H1 (cell line): ENCODE results near the gene SURF1. TPM values are rescaled to one million over a fixed set of nuclear protein-coding genes. Genes with fewer than 3 reads are reported as not detected.

Experiments
- CTCF ChIA-PET: fragments of 300-600 bp; sonication (Branson Sonifier 250); formaldehyde crosslinking; loops from one replicate; lab custom pipeline; 2021; ENCODE audit not compliant: partially characterized antibody; lab: Charles Lee
- POLR2A ChIA-PET: fragments of 300-600 bp; sonication (Branson Sonifier 250); formaldehyde crosslinking; loops from one replicate; lab custom pipeline; 2021; ENCODE audit warnings: inconsistent platforms; ENCODE audit not compliant: partially characterized antibody; lab: Charles Lee
- DNase-seq, 2 experiments: peaks; one replicate each; pipeline versions ENCODE4 v3.0.0 to v3.0.0-alpha.2; 2010 to 2022; ENCODE audit warnings: low spot score in 2 of 2, low read depth in 1 of 2, mixed read lengths in 1 of 2
- FAIRE-seq: peaks from 2 replicates; lab custom pipeline; 2011; peaks lifted over from hg19 to GRCh38; lab: Jason Lieb, UNC
- H2AFZ ChIP-seq: 2 replicates; pipeline ENCODE4 v1.8.1; 2012; ENCODE audit warnings: low read length, inconsistent platforms
- H2AK5ac ChIP-seq: 2 replicates; pipeline ENCODE4 v1.6.1; 2013; ENCODE audit warnings: low read depth, low read length
- H2BK120ac ChIP-seq: replicated peaks from 2 replicates; pipeline ENCODE3; 2013; ENCODE audit warnings: low read depth, low read length, inconsistent platforms
- H2BK12ac ChIP-seq: 2 replicates; pipeline ENCODE4 v1.6.1; 2013; ENCODE audit warnings: low read depth, low read length
- H2BK15ac ChIP-seq: 2 replicates; pipeline ENCODE4 v1.6.1; 2013; ENCODE audit warnings: low read length
- H2BK20ac ChIP-seq: 2 replicates; pipeline ENCODE4 v1.6.1; 2013; ENCODE audit warnings: low read length
- H2BK5ac ChIP-seq: 2 replicates; pipeline ENCODE4 v1.6.1; 2013; ENCODE audit warnings: low read depth, low read length
- H3K14ac ChIP-seq: 2 replicates; pipeline ENCODE4 v1.6.1; 2013; ENCODE audit warnings: inconsistent platforms; ENCODE audit not compliant: insufficient read length
- H3K18ac ChIP-seq: 2 replicates; pipeline ENCODE4 v1.6.1; 2013; ENCODE audit warnings: low read length; ENCODE audit errors: extremely low read depth
- H3K23ac ChIP-seq: 2 replicates; pipeline ENCODE4 v1.6.1; 2013; ENCODE audit warnings: inconsistent platforms; ENCODE audit not compliant: insufficient read length
- H3K23me2 ChIP-seq: 2 replicates; pipeline ENCODE4 v1.6.1; 2013; ENCODE audit warnings: low read depth, low read length
- H3K27ac ChIP-seq: 2 replicates; pipeline ENCODE4 v1.6.1; 2011; ENCODE audit warnings: low read depth, low read length, inconsistent platforms
- H3K27me3 ChIP-seq, 4 experiments: replicated peaks in 1 of 4; 1 replicate in 1 of 4; 2 replicates in 3 of 4; pipeline versions ENCODE4 v1.6.1 to v1.8.1; 2011 to 2013; ENCODE audit warnings: low read length in 3 of 4, mild to moderate bottlenecking in 3 of 4, inconsistent platforms in 2 of 4, mixed read lengths in 2 of 4, moderate library complexity in 1 of 4; ENCODE audit not compliant: control insufficient read depth in 3 of 4, insufficient read depth in 3 of 4; ENCODE audit errors: extremely low read depth in 1 of 4
- H3K36me3 ChIP-seq, 4 experiments: 2 replicates each; pipeline versions ENCODE4 v1.6.1 to v1.8.1; 2011 to 2013; ENCODE audit warnings: mild to moderate bottlenecking in 4 of 4, low read length in 3 of 4, moderate library complexity in 2 of 4, control low read depth in 1 of 4, inconsistent platforms in 1 of 4; ENCODE audit not compliant: insufficient read depth in 4 of 4, control insufficient read depth in 2 of 4
- H3K4ac ChIP-seq: replicated peaks from 2 replicates; pipeline ENCODE3; 2013; ENCODE audit warnings: low read length, low read depth, mixed read lengths, inconsistent platforms; ENCODE audit not compliant: insufficient read length
- H3K4me1 ChIP-seq, 4 experiments: replicated peaks in 1 of 4; 1 replicate in 1 of 4; 2 replicates in 3 of 4; pipeline versions ENCODE4 v1.6.1 to v1.8.1; 2011 to 2013; ENCODE audit warnings: low read length in 3 of 4, inconsistent platforms in 2 of 4, mixed read lengths in 1 of 4; ENCODE audit not compliant: insufficient read depth in 4 of 4, control insufficient read depth in 3 of 4
- H3K4me2 ChIP-seq, 2 experiments: 2 replicates each; pipeline versions ENCODE4 v1.6.1 to v1.8.1; 2011 to 2013; ENCODE audit warnings: low read depth in 2 of 2, low read length in 2 of 2, control low read depth in 1 of 2, inconsistent platforms in 1 of 2, mild to moderate bottlenecking in 1 of 2; ENCODE audit not compliant: insufficient read depth in 1 of 2
- H3K4me3 ChIP-seq, 4 experiments: fragments of 200-600, 300-600 bp in 1 of 4; sonication (generic), shearing (Covaris generic), sonication (Bioruptor Twin) in 1 of 4; 2 replicates each; pipeline versions ENCODE4 v1.5.1 to v1.8.1; 2011 to 2016; ENCODE audit warnings: low read length in 4 of 4, low read depth in 3 of 4, control low read depth in 2 of 4, inconsistent platforms in 2 of 4, mild to moderate bottlenecking in 2 of 4, mixed read lengths in 1 of 4, moderate library complexity in 1 of 4; ENCODE audit not compliant: insufficient read depth in 2 of 4; ENCODE audit errors: extremely low read depth in 1 of 4
- H3K56ac ChIP-seq: replicated peaks from 2 replicates; pipeline ENCODE3; 2013; ENCODE audit warnings: low read depth, mild to moderate bottlenecking, mixed read lengths, low read length, inconsistent platforms; ENCODE audit not compliant: insufficient read length
- H3K79me1 ChIP-seq: 2 replicates; pipeline ENCODE4 v1.6.1; 2013; ENCODE audit warnings: low read depth, low read length, control low read depth
- H3K79me2 ChIP-seq, 2 experiments: 2 replicates each; pipeline versions ENCODE4 v1.6.1 to v1.8.1; 2012 to 2013; ENCODE audit warnings: low read length in 2 of 2, mild to moderate bottlenecking in 2 of 2, inconsistent platforms in 1 of 2; ENCODE audit not compliant: insufficient read depth in 2 of 2, control insufficient read depth in 1 of 2
- H3K9ac ChIP-seq, 4 experiments: replicated peaks in 1 of 4; 1 replicate in 1 of 4; 2 replicates in 3 of 4; pipeline versions ENCODE4 v1.6.1 to v1.8.1; 2011 to 2013; ENCODE audit warnings: low read depth in 3 of 4, low read length in 3 of 4, control low read depth in 2 of 4, mild to moderate bottlenecking in 2 of 4, moderate library complexity in 2 of 4, inconsistent platforms in 1 of 4; ENCODE audit errors: extremely low read depth in 1 of 4
- H3K9me3 ChIP-seq, 2 experiments: 2 replicates each; pipeline versions ENCODE4 v1.6.1 to v1.8.1; 2012 to 2013; ENCODE audit warnings: mild to moderate bottlenecking in 2 of 2, moderate library complexity in 2 of 2, control low read depth in 1 of 2, inconsistent platforms in 1 of 2, low read depth in 1 of 2, low read length in 1 of 2, mixed read lengths in 1 of 2; ENCODE audit not compliant: insufficient read depth in 2 of 2
- H4K20me1 ChIP-seq, 2 experiments: replicated peaks in 1 of 2; 2 replicates each; pipeline versions ENCODE3 to v1.8.1; 2011 to 2013; ENCODE audit warnings: inconsistent platforms in 2 of 2, low read length in 2 of 2, mild to moderate bottlenecking in 1 of 2; ENCODE audit not compliant: insufficient read depth in 2 of 2, control insufficient read depth in 1 of 2
- H4K5ac ChIP-seq: 2 replicates; pipeline ENCODE4 v1.6.1; 2013; ENCODE audit warnings: low read length, low read depth, mixed read lengths, inconsistent platforms; ENCODE audit not compliant: insufficient read length
- H4K8ac ChIP-seq: 2 replicates; pipeline ENCODE4 v1.8.0; 2013; ENCODE audit warnings: mild to moderate bottlenecking, moderate library complexity, low read length, inconsistent platforms; ENCODE audit not compliant: insufficient read depth; ENCODE audit errors: extremely low read depth
- H4K91ac ChIP-seq: replicated peaks from 2 replicates; pipeline ENCODE3; 2013; ENCODE audit warnings: low read length, mixed read lengths, inconsistent platforms; ENCODE audit not compliant: insufficient read length
- BACH1 ChIP-seq: IDR thresholded peaks from 2 replicates; pipeline ENCODE4 v1.6.1; 2012; ENCODE audit warnings: low read length, improper control_type of control experiment
- CBX5 ChIP-seq: fragments of 300-800, 300-1000 bp; sonication (generic); IDR thresholded peaks from 2 replicates; pipeline ENCODE4 v1.7.1; 2016; ENCODE audit warnings: antibody characterized with exemption, low read length, low read depth
- GABPA ChIP-seq: IDR thresholded peaks from 2 replicates; pipeline ENCODE4 v1.6.1; 2011; ENCODE audit warnings: mild to moderate bottlenecking, low read length, moderate library complexity, borderline replicate concordance; ENCODE audit not compliant: insufficient read depth
- SP4 ChIP-seq: IDR thresholded peaks from 2 replicates; pipeline ENCODE4 v1.6.1; 2012; ENCODE audit warnings: low read length, inconsistent platforms
- WGBS, 2 experiments: shearing (Covaris generic) in 1 of 2; methylation state at CpG; one replicate each; pipeline versions ENCODE4 v1.1.6 to v1.1.7; 2013 to 2015; ENCODE audit warnings: low lambda C conversion rate in 2 of 2, mixed read lengths in 2 of 2, inconsistent platforms in 1 of 2, low coverage in 1 of 2, missing lambda C conversion rate in 1 of 2; ENCODE audit not compliant: insufficient replicate concordance in 2 of 2, insufficient coverage in 1 of 2, insufficient read length in 1 of 2; ENCODE audit errors: extremely low coverage in 1 of 2, missing lambda C conversion rate in 1 of 2; 5-methylcytosine and 5-hydroxymethylcytosine counted together
- polyA plus RNA-seq, 7 experiments: library from polyadenylated mRNA; depleted of rRNA in 3 of 7; stranded (reverse) in 5 of 7; unstranded in 2 of 7; fragments of >200 nt in 5 of 7; fragments of 200-250 nt in 2 of 7; gene quantifications; 1 replicate in 5 of 7; 2 replicates in 1 of 7; 4 replicates in 1 of 7; pipeline versions ENCODE4 v1.2.1 to v1.2.3, GENCODE V29; 2011 to 2013; ENCODE audit warnings: missing spikeins in 2 of 7, mixed read lengths in 2 of 7
- total RNA-seq: library from RNA; stranded (reverse); fragmentation: NEBNext Ultra II Directional; extraction: Animal tissue kit (Norgen Biotek cat#: 25700); gene quantifications from 2 replicates; pipeline ENCODE4 v1.2.1, GENCODE V29; 2021

The SURF1 gene
- total and polyA plus RNA-seq, 2 of the 8 experiments (the other 6 are each of a cell fraction or from before 2014, with no cell fraction given) = 43.1 to 44.7 TPM

GRCh38 chr9:133378408-133378962 is 22.2 kb upstream of the SURF1 start:
- Histone ChIP-seq H3K9me3 (peaks cover 0 to 12% of the 10 kb centered on the region in 2 experiments; a peak in 3 of 4 replicates), H4K91ac (no peak overlapping the region), H3K23ac (no peak overlapping the region), H3K4ac (no peak overlapping the region), H2BK20ac (no peak overlapping the region), H3K79me1 (no peaks in the 10 kb centered on the region), H3K4me3 (no peak overlapping the region), H3K36me3 (peaks cover 0 to under 1% (median 0%) of the 10 kb centered on the region in 4 experiments; a peak in 2 of 8 replicates), H3K27me3 (peaks cover 0 to 11% (median 6%) of the 10 kb centered on the region in 4 experiments; a peak in 5 of 7 replicates), H3K23me2 (peaks cover 21% of the 10 kb centered on the region; the same call in 1 of the 2 replicates), H2BK5ac (no peak overlapping the region), H4K5ac (no peak overlapping the region), H3K4me1 (peaks cover 0 to 5% (median 0%) of the 10 kb centered on the region in 4 experiments; a peak in 1 of 7 replicates), H2AK5ac (no peak overlapping the region), H3K79me2 (peaks cover 4 to 19% of the 10 kb centered on the region in 2 experiments; a peak in 3 of 4 replicates), H3K9ac (no peak overlapping the region), H3K56ac (no peak overlapping the region), H3K4me2 (no peak overlapping the region), H3K27ac (no peak overlapping the region), H2AFZ (no peak overlapping the region), H2BK120ac (no peak overlapping the region), H3K18ac (no peak overlapping the region), H4K20me1 (peaks cover 2 to 17% of the 10 kb centered on the region in 2 experiments), H3K14ac (no peak overlapping the region), H2BK12ac (no peak overlapping the region), H4K8ac (peak overlapping the region; percentile 71; the same call in 1 of the 2 replicates), H2BK15ac (no peak overlapping the region)
- no peak for FAIRE-seq
- DNase-seq = no peak
- POLR2A ChIA-PET = interaction anchor here (0.7 to 19.9 kb wide), 7 partner anchors 12 to 81 kb away, joined by 3 to 461 read pairs (median 4); partner anchors contain the start of genes CACFD1, MED22, REXO4 and RPL7A
- 80% methylated on average over 1 of the region's 1 CpG; no CpG with 5 or more reads in 1 of the 2 experiments for WGBS, 2 experiments
- CTCF ChIA-PET = interaction anchor here (0.5 to 5.4 kb wide), 10 partner anchors 11 to 218 kb away, joined by 3 to 33 read pairs (median 4); no protein-coding TSS in a partner anchor
- TF ChIP-seq GABPA (no peak), BACH1 (no peak), SP4 (no peak), CBX5 (no peak)
